ENCODE data around the gene CD93.

- no peak for TF ChIP-seq POLR2AphosphoS5 (IDR thresholded peaks at IDR 0.05)
- no peak for TF ChIP-seq CTCF (IDR thresholded peaks at IDR 0.05)
Observed at GRCh38 chr20:23122796-23123655, 36.9 kb upstream of the CD93 start.

Measured in transverse colon (tissue), 4 donors.